Body of pancreas (tissue), 4 donors: ENCODE data around the gene TTC16.
"Not testable (repeated sequence)": the region's sequence is repeated elsewhere in the genome, so short reads cannot be mapped to it uniquely, and the experiment has no call there.

Experiments
- CTCF ChIP-seq, 7 experiments: fragments of 450-650 bp in 4 of 7; fragments of 200-600 bp in 3 of 7; sonication (generic) in 3 of 7; IDR thresholded peaks; one replicate each; pipeline ENCODE4 v1.5.1; 2016 to 2019; ENCODE audit warnings: antibody characterized with exemption in 7 of 7
- POLR2A ChIP-seq, 3 donors: fragments of 450-650 bp; IDR thresholded peaks; one replicate each; pipeline ENCODE4 v1.6.1; 2016; ENCODE audit warnings: antibody characterized with exemption in 3 of 3, mild to moderate bottlenecking in 2 of 3

GRCh38 chr9:127780909-127781308 lies 65.0 kb downstream of the TTC16 start:
- TF ChIP-seq CTCF, POLR2A (IDR thresholded peaks at IDR 0.05): not testable (repeated sequence)
